Loucy (cell line): Measurements from ENCODE around the gene BACH2.

Source experiments
- CTCF ChIP-seq: fragments of 200-600 bp; sonication (generic); conservative IDR thresholded peaks from 2 replicates; pipeline ENCODE4 v1.5.1; 2014; ENCODE audit warnings: mild to moderate bottlenecking, antibody characterized with exemption, low read length
- EZH2phosphoT487 ChIP-seq: fragments of 200-600 bp; IDR thresholded peaks from 2 replicates; pipeline ENCODE4 v1.6.1; 2018; ENCODE audit warnings: antibody characterized with exemption, mild to moderate bottlenecking, moderate library complexity, borderline replicate concordance

- no peak for TF ChIP-seq CTCF
- no peak for TF ChIP-seq EZH2phosphoT487
Observed at GRCh38 chr6:90087106-90087833, 209.4 kb downstream of the BACH2 start.
